A549 (cell line): ENCODE measurements around the gene LARGE1. TPM values are rescaled to one million over a fixed set of nuclear protein-coding genes. Genes with fewer than 3 reads are reported as not detected.

Experiments used
- ATAC-seq, 2 experiments: fragments of 200-7000 bp in 1 of 2; fragments of >200 bp in 1 of 2; cut with Nextera tagmentation in 1 of 2; cut with Tn5 transposase in 1 of 2; 3 replicates each; pipeline versions ENCODE4 v1.8.0 to v1.9.1; 2018 to 2020; ENCODE audit warnings: mild to moderate bottlenecking in 1 of 2, moderate library complexity in 1 of 2
- CTCF ChIA-PET: fragments of 300-600 bp; sonication (Branson Sonifier 250); formaldehyde crosslinking; extraction: SDS; loops from one replicate; lab custom pipeline; 2021; ENCODE audit warnings: antibody characterized with exemption, inconsistent platforms; lab: Yijun Ruan, JAX
- POLR2A ChIA-PET: fragments of 350-600 bp; formaldehyde crosslinking; extraction: SDS; loops from one replicate; lab custom pipeline; 2021; ENCODE audit warnings: antibody characterized with exemption, inconsistent platforms; lab: Yijun Ruan, JAX
- DNase-seq, 2 experiments: peaks; one replicate each; pipeline versions ENCODE4 v3.0.0 to v3.0.0-alpha.2; 2011 to 2016; ENCODE audit warnings: low read depth in 1 of 2, low spot score in 1 of 2
- FAIRE-seq: peaks from 2 replicates; lab custom pipeline; 2011; peaks lifted over from hg19 to GRCh38; lab: Jason Lieb, UNC
- H3K27ac ChIP-seq, 2 experiments: fragments of >200 bp; sonication (Bioruptor Twin); formaldehyde crosslinking; 3 replicates each; pipeline ENCODE4 v1.5.1; 2016 to 2017
- H3K4me1 ChIP-seq: fragments of >200 bp; sonication (Bioruptor Twin); formaldehyde crosslinking; 3 replicates; pipeline ENCODE4 v1.6.1; 2016
- H3K4me2 ChIP-seq: fragments of >200 bp; sonication (Bioruptor Twin); formaldehyde crosslinking; 3 replicates; pipeline ENCODE4 v1.6.1; 2016
- H3K4me3 ChIP-seq: fragments of >200 bp; sonication (Bioruptor Twin); formaldehyde crosslinking; 3 replicates; pipeline ENCODE4 v1.5.1; 2016
- H3K9me3 ChIP-seq: fragments of >200 bp; sonication (Bioruptor Twin); formaldehyde crosslinking; 3 replicates; pipeline ENCODE4 v1.6.1; 2016
- CBX2 ChIP-seq: fragments of 200-600 bp; sonication (generic); IDR thresholded peaks from 2 replicates; pipeline ENCODE4 v1.6.1; 2016; ENCODE audit warnings: low read depth, mild to moderate bottlenecking, borderline replicate concordance
- CEBPB ChIP-seq, 2 experiments: fragments of >200 bp in 1 of 2; sonication (Bioruptor Twin) in 1 of 2; formaldehyde crosslinking in 1 of 2; IDR thresholded peaks; 2 replicates each; pipeline ENCODE4 v1.6.1; 2012 to 2016
- CHD4 ChIP-seq: fragments of 200-600 bp; sonication (generic); IDR thresholded peaks from 2 replicates; pipeline ENCODE4 v1.6.1; 2016; ENCODE audit warnings: antibody characterized with exemption, mild to moderate bottlenecking, borderline replicate concordance
- EHMT2 ChIP-seq: fragments of 200-600 bp; sonication (generic); IDR thresholded peaks from 2 replicates; pipeline ENCODE4 v1.6.1; 2016; ENCODE audit warnings: antibody characterized with exemption, low read depth, mild to moderate bottlenecking, moderate library complexity
- EP300 ChIP-seq, 2 experiments: fragments of >200 bp; sonication (Bioruptor Twin); formaldehyde crosslinking; IDR thresholded peaks; 2 replicates in 1 of 2; 3 replicates in 1 of 2; pipeline ENCODE4 v1.6.1; 2016 to 2017
- ESRRA ChIP-seq: fragments of 150-350 bp; IDR thresholded peaks from 2 replicates; pipeline ENCODE4 v1.6.1; 2014; ENCODE audit warnings: mild to moderate bottlenecking, low read length, borderline replicate concordance
- GATA3 ChIP-seq: IDR thresholded peaks from 2 replicates; pipeline ENCODE4 v1.6.1; 2012; ENCODE audit warnings: borderline replicate concordance
- HEYL ChIP-seq: fragments of 250-450 bp; sonication (Bioruptor Pico); IDR thresholded peaks from 2 replicates; pipeline ENCODE4 v1.8.0; 2021; ENCODE audit warnings: mild to moderate bottlenecking, moderate library complexity
- HOXB5 ChIP-seq: fragments of 250-450 bp; sonication (Bioruptor Pico); IDR thresholded peaks from 2 replicates; pipeline ENCODE4 v1.5.0; 2020; ENCODE audit warnings: mild to moderate bottlenecking, moderate library complexity
- JUN ChIP-seq, 2 experiments: fragments of >200 bp; sonication (Bioruptor Twin); formaldehyde crosslinking; IDR thresholded peaks; 2 replicates in 1 of 2; 3 replicates in 1 of 2; pipeline ENCODE4 v1.6.1; 2016 to 2017
- JUNB ChIP-seq: fragments of >200 bp; sonication (Bioruptor Twin); formaldehyde crosslinking; IDR thresholded peaks from 2 replicates; pipeline ENCODE4 v1.6.1; 2016
- KDM1A ChIP-seq: fragments of 200-600 bp; sonication (generic); IDR thresholded peaks from 2 replicates; pipeline ENCODE4 v1.6.1; 2016; ENCODE audit warnings: low read depth, mild to moderate bottlenecking
- MAZ ChIP-seq: fragments of 150-350 bp; IDR thresholded peaks from 2 replicates; pipeline ENCODE4 v1.6.1; 2014; ENCODE audit warnings: antibody characterized with exemption, low read depth, low read length, borderline replicate concordance
- NPAS2 ChIP-seq: fragments of 250-450 bp; sonication (Bioruptor Pico); IDR thresholded peaks from 2 replicates; pipeline ENCODE4 v1.8.0; 2022; ENCODE audit warnings: mild to moderate bottlenecking, moderate library complexity, borderline replicate concordance
- POLR2AphosphoS2 ChIP-seq: conservative IDR thresholded peaks from 2 replicates; pipeline ENCODE4 v1.6.1; 2012; ENCODE audit warnings: low read length, improper control_type of control experiment, inconsistent platforms
- RAD21 ChIP-seq, 2 experiments: fragments of >200 bp in 1 of 2; sonication (Bioruptor Twin) in 1 of 2; formaldehyde crosslinking in 1 of 2; IDR thresholded peaks in 1 of 2; conservative IDR thresholded peaks in 1 of 2; 2 replicates in 1 of 2; 3 replicates in 1 of 2; pipeline ENCODE4 v1.6.1; 2012 to 2018; ENCODE audit warnings: inconsistent platforms in 1 of 2
- RNF2 ChIP-seq: fragments of 200-600 bp; sonication (generic); IDR thresholded peaks from 2 replicates; pipeline ENCODE4 v1.6.1; 2016; ENCODE audit warnings: low read depth, mild to moderate bottlenecking, antibody characterized with exemption, moderate library complexity, borderline replicate concordance
- ZSCAN20 ChIP-seq: fragments of 250-450 bp; sonication (Bioruptor Pico); IDR thresholded peaks from 2 replicates; pipeline ENCODE4 v1.8.0; 2022; ENCODE audit warnings: mild to moderate bottlenecking, moderate library complexity
- WGBS: methylation state at CpG from one replicate; pipeline ENCODE4 v1.1.6; 2017; ENCODE audit errors: missing lambda C conversion rate; 5-methylcytosine and 5-hydroxymethylcytosine counted together
- polyA plus RNA-seq, 4 experiments: library from polyadenylated mRNA; depleted of rRNA in 3 of 4; stranded (reverse); fragments of >200 nt; fragmentation: RNase III in 1 of 4; extraction: RNeasy Plus Mini Kit Qiagen cat#74134 plus additional on column Dnase treatment in 1 of 4; gene quantifications; 2 replicates in 3 of 4; 3 replicates in 1 of 4; pipeline ENCODE4 v1.2.3, GENCODE V29; 2011 to 2017
- TF ChIP-seq, protein P1 (sequence below): fragments of 450-650 bp; IDR thresholded peaks from 2 replicates; pipeline ENCODE4 v1.6.1; 2014; ENCODE audit warnings: antibody characterized with exemption
- TF ChIP-seq, protein P2 (sequence below): IDR thresholded peaks from 2 replicates; pipeline ENCODE4 v1.6.1; 2012
- TF ChIP-seq, protein P3 (sequence below): fragments of >200 bp; sonication (Bioruptor Twin); formaldehyde crosslinking; IDR thresholded peaks from 2 replicates; pipeline ENCODE4 v1.6.1; 2016
- TF ChIP-seq, protein P4 (sequence below): fragments of 200-600 bp; sonication (generic); IDR thresholded peaks from 2 replicates; pipeline ENCODE4 v1.6.1; 2016; ENCODE audit warnings: antibody characterized with exemption, mild to moderate bottlenecking, moderate library complexity
- TF ChIP-seq, protein P5 (sequence below): IDR thresholded peaks from 2 replicates; pipeline ENCODE4 v1.6.1; 2012

LARGE1 gene
- polyA plus RNA-seq, 2 of the 4 experiments (the other 2 are of a cell fraction): 2.7 to 5.8 TPM

DNA sequence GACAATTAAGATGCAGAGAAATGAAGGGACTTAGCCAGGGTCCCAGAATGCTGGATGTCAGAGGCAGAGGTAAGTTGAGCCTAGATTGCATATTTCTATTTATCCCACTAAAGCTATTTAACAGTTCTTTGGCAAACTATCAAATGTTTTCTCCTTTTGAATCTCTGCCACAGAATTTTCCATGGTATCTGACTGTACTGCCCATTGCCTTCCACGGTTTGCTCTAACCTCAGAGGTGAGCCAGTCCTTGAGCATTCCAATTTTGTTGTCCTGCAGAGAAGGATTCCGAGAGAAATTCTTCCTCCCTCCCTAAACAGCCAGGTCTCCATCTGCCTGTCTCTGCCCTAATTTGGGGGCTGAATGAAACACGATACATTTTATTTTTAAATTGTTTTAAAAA is 493.8 kb downstream of the LARGE1 start:
- H3K27ac ChIP-seq: no peak overlapping the region
- FAIRE-seq: no peak

DNA sequence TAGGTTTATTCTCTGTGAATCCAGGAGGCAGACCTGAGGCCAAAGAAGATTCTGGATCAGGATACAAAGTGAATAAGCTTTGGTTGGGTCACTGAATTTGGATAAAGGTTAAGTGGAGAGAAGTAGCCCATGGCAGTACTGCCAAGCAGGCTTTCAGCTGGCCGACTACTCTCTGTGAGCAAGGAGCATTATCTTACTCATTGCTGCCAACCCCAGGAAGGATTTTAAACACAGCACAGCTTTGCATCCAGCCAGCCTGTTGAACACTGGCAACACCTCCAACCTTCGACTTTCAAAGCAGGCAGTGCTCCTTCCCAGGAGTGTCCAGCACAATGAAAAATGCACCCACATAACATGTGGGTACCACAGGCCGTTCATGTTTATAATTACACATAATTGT is 498.4 kb downstream of the LARGE1 start:
- no peak overlapping the region for H3K4me3 ChIP-seq
- H3K27ac ChIP-seq: no peak overlapping the region
- no peak for ATAC-seq
- H3K4me2 ChIP-seq: no peak overlapping the region
- ChIA-PET POLR2A (no interaction called here), CTCF (interaction anchor here (1.1 kb wide), 1 partner anchor 11 kb away, joined by 3 read pairs; no protein-coding TSS in a partner anchor)
- WGBS: 50% methylated on average over 3 of the region's 3 CpGs
- H3K9me3 ChIP-seq: no peaks in the 10 kb centered on the region
- no peak for DNase-seq
- no peak for FAIRE-seq
- no peaks in the 10 kb centered on the region for H3K4me1 ChIP-seq
- TF ChIP-seq, protein P1, sequence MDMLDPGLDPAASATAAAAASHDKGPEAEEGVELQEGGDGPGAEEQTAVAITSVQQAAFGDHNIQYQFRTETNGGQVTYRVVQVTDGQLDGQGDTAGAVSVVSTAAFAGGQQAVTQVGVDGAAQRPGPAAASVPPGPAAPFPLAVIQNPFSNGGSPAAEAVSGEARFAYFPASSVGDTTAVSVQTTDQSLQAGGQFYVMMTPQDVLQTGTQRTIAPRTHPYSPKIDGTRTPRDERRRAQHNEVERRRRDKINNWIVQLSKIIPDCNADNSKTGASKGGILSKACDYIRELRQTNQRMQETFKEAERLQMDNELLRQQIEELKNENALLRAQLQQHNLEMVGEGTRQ: no peak
- TF ChIP-seq RNF2: no peak
- TF ChIP-seq GATA3: no peak
- TF ChIP-seq ZSCAN20 (CRISPR knock-in tag): no peak
- no peak for TF ChIP-seq CHD4
- no peak for TF ChIP-seq POLR2AphosphoS2
- TF ChIP-seq, protein P2, sequence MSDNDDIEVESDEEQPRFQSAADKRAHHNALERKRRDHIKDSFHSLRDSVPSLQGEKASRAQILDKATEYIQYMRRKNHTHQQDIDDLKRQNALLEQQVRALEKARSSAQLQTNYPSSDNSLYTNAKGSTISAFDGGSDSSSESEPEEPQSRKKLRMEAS: no peak
- TF ChIP-seq JUN (IDR thresholded peaks at IDR 0.05): no peak
- no peak for TF ChIP-seq JUNB
- TF ChIP-seq, protein P3, sequence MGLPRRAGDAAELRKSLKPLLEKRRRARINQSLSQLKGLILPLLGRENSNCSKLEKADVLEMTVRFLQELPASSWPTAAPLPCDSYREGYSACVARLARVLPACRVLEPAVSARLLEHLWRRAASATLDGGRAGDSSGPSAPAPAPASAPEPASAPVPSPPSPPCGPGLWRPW: no peak
- TF ChIP-seq EP300 (IDR thresholded peaks at IDR 0.05): no peak
- no peak for TF ChIP-seq KDM1A
- no peak for TF ChIP-seq HOXB5 (CRISPR knock-in tag)
- TF ChIP-seq RAD21 (conservative IDR thresholded peaks at IDR 0.05 in 1 of 2, IDR thresholded peaks at IDR 0.05 in 1 of 2): no peak
- TF ChIP-seq, all 56 proteins: peak for 0

More for the DNA sequence above, 493.8 kb downstream of the LARGE1 start:
- Histone ChIP-seq H3K4me2 (no peak overlapping the region), H3K9me3 (no peaks in the 10 kb centered on the region), H3K4me1 (no peaks in the 10 kb centered on the region), H3K4me3 (no peak overlapping the region)
- DNase-seq (no peak), ATAC-seq (no peak)
- ChIA-PET CTCF (interaction anchor here (0.7 kb wide), 1 partner anchor 844 kb away, joined by 3 read pairs; no protein-coding TSS in a partner anchor), POLR2A (no interaction called here)
- TF ChIP-seq MAZ (no peak), HEYL (no peak), CBX2 (no peak), NPAS2 (no peak), CEBPB (IDR thresholded peaks at IDR 0.05) (no peak), EHMT2 (no peak), ESRRA (no peak)
- TF ChIP-seq, protein P4, sequence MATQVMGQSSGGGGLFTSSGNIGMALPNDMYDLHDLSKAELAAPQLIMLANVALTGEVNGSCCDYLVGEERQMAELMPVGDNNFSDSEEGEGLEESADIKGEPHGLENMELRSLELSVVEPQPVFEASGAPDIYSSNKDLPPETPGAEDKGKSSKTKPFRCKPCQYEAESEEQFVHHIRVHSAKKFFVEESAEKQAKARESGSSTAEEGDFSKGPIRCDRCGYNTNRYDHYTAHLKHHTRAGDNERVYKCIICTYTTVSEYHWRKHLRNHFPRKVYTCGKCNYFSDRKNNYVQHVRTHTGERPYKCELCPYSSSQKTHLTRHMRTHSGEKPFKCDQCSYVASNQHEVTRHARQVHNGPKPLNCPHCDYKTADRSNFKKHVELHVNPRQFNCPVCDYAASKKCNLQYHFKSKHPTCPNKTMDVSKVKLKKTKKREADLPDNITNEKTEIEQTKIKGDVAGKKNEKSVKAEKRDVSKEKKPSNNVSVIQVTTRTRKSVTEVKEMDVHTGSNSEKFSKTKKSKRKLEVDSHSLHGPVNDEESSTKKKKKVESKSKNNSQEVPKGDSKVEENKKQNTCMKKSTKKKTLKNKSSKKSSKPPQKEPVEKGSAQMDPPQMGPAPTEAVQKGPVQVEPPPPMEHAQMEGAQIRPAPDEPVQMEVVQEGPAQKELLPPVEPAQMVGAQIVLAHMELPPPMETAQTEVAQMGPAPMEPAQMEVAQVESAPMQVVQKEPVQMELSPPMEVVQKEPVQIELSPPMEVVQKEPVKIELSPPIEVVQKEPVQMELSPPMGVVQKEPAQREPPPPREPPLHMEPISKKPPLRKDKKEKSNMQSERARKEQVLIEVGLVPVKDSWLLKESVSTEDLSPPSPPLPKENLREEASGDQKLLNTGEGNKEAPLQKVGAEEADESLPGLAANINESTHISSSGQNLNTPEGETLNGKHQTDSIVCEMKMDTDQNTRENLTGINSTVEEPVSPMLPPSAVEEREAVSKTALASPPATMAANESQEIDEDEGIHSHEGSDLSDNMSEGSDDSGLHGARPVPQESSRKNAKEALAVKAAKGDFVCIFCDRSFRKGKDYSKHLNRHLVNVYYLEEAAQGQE: no peak
- TF ChIP-seq, protein P5, sequence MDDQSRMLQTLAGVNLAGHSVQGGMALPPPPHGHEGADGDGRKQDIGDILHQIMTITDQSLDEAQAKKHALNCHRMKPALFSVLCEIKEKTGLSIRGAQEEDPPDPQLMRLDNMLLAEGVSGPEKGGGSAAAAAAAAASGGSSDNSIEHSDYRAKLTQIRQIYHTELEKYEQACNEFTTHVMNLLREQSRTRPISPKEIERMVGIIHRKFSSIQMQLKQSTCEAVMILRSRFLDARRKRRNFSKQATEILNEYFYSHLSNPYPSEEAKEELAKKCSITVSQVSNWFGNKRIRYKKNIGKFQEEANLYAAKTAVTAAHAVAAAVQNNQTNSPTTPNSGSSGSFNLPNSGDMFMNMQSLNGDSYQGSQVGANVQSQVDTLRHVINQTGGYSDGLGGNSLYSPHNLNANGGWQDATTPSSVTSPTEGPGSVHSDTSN: no peak
- WGBS: 53% methylated on average over 3 of the region's 3 CpGs
